Keratinocyte (primary cell): ENCODE results near the gene FOXE1. TPM values are rescaled to one million over a fixed set of nuclear protein-coding genes. Genes with fewer than 3 reads are reported as not detected.

Experiments used
- DNase-seq: peaks from one replicate; pipeline ENCODE4 v3.0.0-alpha.2; 2011; ENCODE audit warnings: low read depth, missing footprints, low spot score
- FAIRE-seq: peaks from 2 replicates; lab custom pipeline; 2011; peaks lifted over from hg19 to GRCh38; lab: Jason Lieb, UNC
- H2AFZ ChIP-seq: 2 replicates; pipeline ENCODE4 v1.6.0; 2012; ENCODE audit warnings: low read length, control low read depth, inconsistent platforms; ENCODE audit not compliant: control insufficient read depth
- H3K27ac ChIP-seq: 2 replicates; pipeline ENCODE4 v1.5.1; 2011; ENCODE audit warnings: low read length; ENCODE audit not compliant: control insufficient read depth, insufficient read depth
- H3K27me3 ChIP-seq: 3 replicates; pipeline ENCODE4 v1.6.0; 2011; ENCODE audit warnings: low read length; ENCODE audit not compliant: control insufficient read depth, insufficient read depth; ENCODE audit errors: extremely low read depth
- H3K36me3 ChIP-seq, 2 experiments: 2 replicates in 1 of 2; 3 replicates in 1 of 2; pipeline ENCODE4 v1.5.1; 2011; ENCODE audit warnings: low read length in 2 of 2, mild to moderate bottlenecking in 1 of 2; ENCODE audit not compliant: control insufficient read depth in 2 of 2, insufficient read depth in 2 of 2; ENCODE audit errors: extremely low read depth in 1 of 2
- H3K4me1 ChIP-seq: 3 replicates; pipeline ENCODE4 v1.5.1; 2011; ENCODE audit warnings: low read length; ENCODE audit not compliant: control insufficient read depth, insufficient read depth; ENCODE audit errors: extremely low read depth
- H3K4me2 ChIP-seq: 3 replicates; pipeline ENCODE4 v1.6.0; 2011; ENCODE audit warnings: low read depth, low read length; ENCODE audit not compliant: control insufficient read depth, insufficient read depth; ENCODE audit errors: extremely low read depth
- H3K4me3 ChIP-seq, 3 experiments: fragments of 200-600 bp in 1 of 3; sonication (generic) in 1 of 3; 2 replicates in 2 of 3; 3 replicates in 1 of 3; pipeline ENCODE4 v1.5.1; 2011 to 2016; ENCODE audit warnings: low read length in 3 of 3, mild to moderate bottlenecking in 3 of 3, control low read depth in 2 of 3, inconsistent platforms in 1 of 3, low read depth in 1 of 3, mixed read lengths in 1 of 3, mixed run types in 1 of 3, moderate library complexity in 1 of 3; ENCODE audit not compliant: control insufficient read depth in 2 of 3, insufficient read depth in 2 of 3; ENCODE audit errors: extremely low read depth in 1 of 3
- H3K79me2 ChIP-seq: 2 replicates; pipeline ENCODE4 v1.6.0; 2012; ENCODE audit warnings: low read length; ENCODE audit not compliant: control insufficient read depth, insufficient read depth
- H3K9ac ChIP-seq: 3 replicates; pipeline ENCODE4 v1.6.0; 2011; ENCODE audit warnings: low read length; ENCODE audit not compliant: control insufficient read depth, insufficient read depth; ENCODE audit errors: extremely low read depth
- H3K9me1 ChIP-seq: 3 replicates; pipeline ENCODE4 v1.6.0; 2011; ENCODE audit warnings: low read length; ENCODE audit not compliant: control insufficient read depth, insufficient read depth; ENCODE audit errors: extremely low read depth
- H3K9me3 ChIP-seq: 2 replicates; pipeline ENCODE4 v1.5.1; 2012; ENCODE audit warnings: low read depth, low read length; ENCODE audit not compliant: control insufficient read depth
- H4K20me1 ChIP-seq: 3 replicates; pipeline ENCODE4 v1.6.0; 2011; ENCODE audit warnings: low read length; ENCODE audit not compliant: control insufficient read depth, insufficient read depth; ENCODE audit errors: extremely low read depth
- EZH2 ChIP-seq: IDR thresholded peaks from one replicate; pipeline ENCODE4 v1.6.1; 2012; ENCODE audit warnings: inconsistent platforms, mild to moderate bottlenecking, low read length, moderate library complexity
- dilution Hi-C: fragments of 300-500 bp; cut with MboI; formaldehyde crosslinking; loops from one replicate; pipeline ENCODE4 v1.7.0; 2020; ENCODE audit warnings: low sequenced_read_pairs; ENCODE audit not compliant: extremely low pct_ligation_motif_present
- polyA plus RNA-seq, 5 experiments: library from polyadenylated mRNA; depleted of rRNA in 3 of 5; stranded (reverse) in 3 of 5; stranded (forward) in 1 of 5; unstranded in 1 of 5; fragments of >200 nt; gene quantifications; 1 replicate in 1 of 5; 2 replicates in 3 of 5; 3 replicates in 1 of 5; pipeline versions ENCODE4 v1.2.1 to v1.2.3, GENCODE V29; 2011 to 2012; ENCODE audit warnings: missing spikeins in 2 of 5, low read depth in 1 of 5, low replicate concordance in 1 of 5
- TF ChIP-seq, protein P1 (sequence below), 3 experiments: IDR thresholded peaks in 1 of 3; conservative IDR thresholded peaks in 1 of 3; optimal IDR thresholded peaks in 1 of 3; 2 replicates in 2 of 3; 3 replicates in 1 of 3; pipeline versions ENCODE3 to v1.5.1; 2011; ENCODE audit warnings: low read length in 3 of 3, mild to moderate bottlenecking in 3 of 3, moderate library complexity in 2 of 3, control low read depth in 1 of 3, inconsistent platforms in 1 of 3; ENCODE audit not compliant: insufficient read depth in 2 of 3; ENCODE audit errors: extremely low read depth in 1 of 3

FOXE1 gene
- polyA plus RNA-seq, 1 donor (not counting 4 experiments of a cell fraction or from before 2014, with no cell fraction given), result 0.97 TPM

DNA sequence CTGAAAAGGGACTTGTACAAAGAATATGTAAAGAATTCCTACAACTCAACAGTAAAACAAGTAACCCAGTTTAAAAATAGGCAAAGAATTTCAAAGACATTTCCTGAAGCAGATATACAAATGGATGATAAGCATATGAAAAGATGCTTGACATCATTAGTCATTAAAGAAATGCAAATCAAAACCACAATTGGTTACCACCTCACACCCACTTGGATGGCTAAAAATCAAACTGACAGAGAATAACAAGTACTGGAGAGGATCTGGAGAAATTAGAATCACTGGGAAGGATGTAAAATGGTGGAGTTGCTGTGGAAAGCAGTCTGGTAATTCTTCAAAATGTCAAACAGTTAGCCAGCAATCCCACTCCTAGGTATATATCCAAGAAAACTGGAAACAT, 12.5 kb upstream of the FOXE1 start:
- H4K20me1 ChIP-seq, result no peaks in the 10 kb centered on the region
- dilution Hi-C loops, result no loop called here
- FAIRE-seq, result peak; percentile 65
- peak overlapping the region; percentile 9 for H3K4me2 ChIP-seq
- no peaks in the 10 kb centered on the region for H3K79me2 ChIP-seq
- no peaks in the 10 kb centered on the region for H3K27me3 ChIP-seq
- TF ChIP-seq, protein P1, sequence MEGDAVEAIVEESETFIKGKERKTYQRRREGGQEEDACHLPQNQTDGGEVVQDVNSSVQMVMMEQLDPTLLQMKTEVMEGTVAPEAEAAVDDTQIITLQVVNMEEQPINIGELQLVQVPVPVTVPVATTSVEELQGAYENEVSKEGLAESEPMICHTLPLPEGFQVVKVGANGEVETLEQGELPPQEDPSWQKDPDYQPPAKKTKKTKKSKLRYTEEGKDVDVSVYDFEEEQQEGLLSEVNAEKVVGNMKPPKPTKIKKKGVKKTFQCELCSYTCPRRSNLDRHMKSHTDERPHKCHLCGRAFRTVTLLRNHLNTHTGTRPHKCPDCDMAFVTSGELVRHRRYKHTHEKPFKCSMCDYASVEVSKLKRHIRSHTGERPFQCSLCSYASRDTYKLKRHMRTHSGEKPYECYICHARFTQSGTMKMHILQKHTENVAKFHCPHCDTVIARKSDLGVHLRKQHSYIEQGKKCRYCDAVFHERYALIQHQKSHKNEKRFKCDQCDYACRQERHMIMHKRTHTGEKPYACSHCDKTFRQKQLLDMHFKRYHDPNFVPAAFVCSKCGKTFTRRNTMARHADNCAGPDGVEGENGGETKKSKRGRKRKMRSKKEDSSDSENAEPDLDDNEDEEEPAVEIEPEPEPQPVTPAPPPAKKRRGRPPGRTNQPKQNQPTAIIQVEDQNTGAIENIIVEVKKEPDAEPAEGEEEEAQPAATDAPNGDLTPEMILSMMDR (optimal IDR thresholded peaks at IDR 0.05 in 1 of 3, IDR thresholded peaks at IDR 0.05 in 1 of 3, conservative IDR thresholded peaks at IDR 0.05 in 1 of 3; ENCODE audit: extremely low read depth in 1 of 3, insufficient read depth in 2 of 3, low read length in 3 of 3), result no peak
- no peak for TF ChIP-seq EZH2
- no peak overlapping the region for H3K27ac ChIP-seq
- peaks cover 12% of the 10 kb centered on the region for H3K4me1 ChIP-seq
- no peaks in the 10 kb centered on the region for H3K9me3 ChIP-seq
- H3K9ac ChIP-seq, result no peak overlapping the region
- no peak overlapping the region for H3K4me3 ChIP-seq
- no peak overlapping the region for H2AFZ ChIP-seq
- H3K36me3 ChIP-seq, result no peaks in the 10 kb centered on the region
- DNase-seq, result no peak
- no peaks in the 10 kb centered on the region for H3K9me1 ChIP-seq

DNA sequence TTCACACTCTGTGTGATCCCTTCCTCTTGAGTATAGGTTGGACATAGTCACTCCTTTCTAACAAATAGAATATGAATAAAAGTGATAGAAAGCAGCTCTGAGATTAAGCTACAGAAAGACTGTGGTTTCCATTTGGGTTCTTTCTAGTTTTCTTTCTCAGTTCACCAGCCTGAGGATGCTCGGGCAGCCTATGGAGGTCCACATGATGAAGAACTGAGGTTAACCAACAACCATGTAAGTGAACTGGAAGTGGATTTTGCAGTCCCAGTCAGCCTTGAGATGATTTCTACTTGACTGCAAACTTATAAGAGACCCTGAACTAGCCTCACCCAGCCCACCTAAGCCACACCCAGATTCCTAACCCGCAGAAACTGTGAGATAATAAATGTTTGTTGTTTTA, 10.1 kb upstream of the FOXE1 start:
- peaks cover 12% of the 10 kb centered on the region for H3K4me1 ChIP-seq
- FAIRE-seq (no peak), DNase-seq (no peak)
- no peak overlapping the region for H3K4me2 ChIP-seq
- no peaks in the 10 kb centered on the region for H3K9me1 ChIP-seq
- H2AFZ ChIP-seq, result no peak overlapping the region
- TF ChIP-seq, protein P1 (optimal IDR thresholded peaks at IDR 0.05 in 1 of 3, IDR thresholded peaks at IDR 0.05 in 1 of 3, conservative IDR thresholded peaks at IDR 0.05 in 1 of 3; ENCODE audit: extremely low read depth in 1 of 3, insufficient read depth in 2 of 3, low read length in 3 of 3), result no peak
- no peak for TF ChIP-seq EZH2
- no peak overlapping the region for H3K27ac ChIP-seq
- dilution Hi-C loops, result no loop called here
- peaks cover 21% of the 10 kb centered on the region for H3K27me3 ChIP-seq
- H3K36me3 ChIP-seq, result no peaks in the 10 kb centered on the region
- H3K79me2 ChIP-seq, result no peaks in the 10 kb centered on the region
- H3K9me3 ChIP-seq, result no peaks in the 10 kb centered on the region
- H3K4me3 ChIP-seq, result no peak overlapping the region
- no peak overlapping the region for H3K9ac ChIP-seq
- H4K20me1 ChIP-seq, result no peaks in the 10 kb centered on the region
